Stomach smooth muscle (tissue), 2 donors: ENCODE results near the gene BTBD17.

Experiments used
- H3K27ac ChIP-seq: one replicate; pipeline ENCODE4 v1.7.0; 2013; ENCODE audit warnings: mild to moderate bottlenecking, low read length, inconsistent platforms
- H3K27me3 ChIP-seq, 2 donors: one replicate each; pipeline ENCODE4 v1.7.0; 2013; ENCODE audit warnings: low read length in 2 of 2; ENCODE audit not compliant: insufficient read depth in 2 of 2, control insufficient read depth in 1 of 2
- H3K36me3 ChIP-seq, 2 donors: one replicate each; pipeline ENCODE4 v1.7.0; 2013; ENCODE audit warnings: low read length in 2 of 2; ENCODE audit not compliant: control insufficient read depth in 2 of 2, insufficient read depth in 2 of 2
- H3K4me1 ChIP-seq: one replicate; pipeline ENCODE4 v1.7.0; 2013; ENCODE audit warnings: low read length; ENCODE audit not compliant: control insufficient read depth, insufficient read depth
- H3K4me3 ChIP-seq, 2 donors: one replicate each; pipeline ENCODE4 v1.7.0; 2013; ENCODE audit warnings: low read length in 2 of 2
- H3K9ac ChIP-seq, 2 donors: one replicate each; pipeline ENCODE4 v1.7.0; 2013; ENCODE audit warnings: low read length in 2 of 2, mild to moderate bottlenecking in 1 of 2
- H3K9me3 ChIP-seq, 2 donors: one replicate each; pipeline ENCODE4 v1.7.0; 2013; ENCODE audit warnings: low read length in 2 of 2; ENCODE audit not compliant: control insufficient read depth in 2 of 2
- donor health status: healthy.
- donor health status: Pancreatic carcinoma.

BTBD17 gene

DNA sequence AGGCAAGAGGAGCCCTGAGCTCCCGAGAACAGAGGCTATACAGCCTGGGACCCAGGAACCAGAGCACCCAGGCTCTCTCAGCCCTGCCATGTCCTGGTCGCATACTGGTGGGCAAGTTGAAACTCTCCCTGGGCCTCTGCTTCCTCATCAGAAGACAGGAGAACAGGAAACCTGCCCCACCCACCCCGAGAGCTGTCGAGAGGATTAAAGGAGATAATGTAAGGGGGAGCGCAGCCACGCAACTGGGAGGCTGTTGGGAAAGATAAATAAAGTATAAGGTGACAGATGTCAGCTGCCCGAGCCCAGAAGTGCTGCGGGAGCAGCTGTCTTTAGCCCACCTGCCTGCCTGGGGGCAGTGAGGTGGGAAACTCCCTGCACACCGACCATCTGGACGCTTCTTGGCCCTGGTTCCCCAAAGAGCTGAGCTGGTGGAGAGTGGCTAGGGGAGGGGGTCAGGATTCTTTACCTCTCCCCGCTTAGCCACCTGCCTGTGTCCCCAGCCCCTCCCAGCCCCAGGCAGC is 28.8 kb downstream of the BTBD17 start:
- Histone ChIP-seq H3K4me1 (no peaks in the 10 kb centered on the region), H3K4me3 (no peak overlapping the region), H3K27ac (no peak overlapping the region), H3K36me3 (no peaks in the 10 kb centered on the region), H3K9me3 (peaks cover 0 to 11% of the 10 kb centered on the region in 2 donors), H3K27me3 (peaks cover 6 to 22% of the 10 kb centered on the region in 2 donors), H3K9ac (no peak overlapping the region)

- Histone ChIP-seq H3K9me3 (peaks cover 0 to 11% of the 10 kb centered on the region in 2 donors), H3K4me1 (no peaks in the 10 kb centered on the region), H3K27me3 (peaks cover 11 to 19% of the 10 kb centered on the region in 2 donors), H3K36me3 (no peaks in the 10 kb centered on the region), H3K4me3 (no peak overlapping the region), H3K27ac (no peak overlapping the region), H3K9ac (no peak overlapping the region)
Observed at GRCh38 chr17:74332017-74332650, 29.5 kb downstream of the BTBD17 start.

GRCh38 chr17:74330446-74330845 is 31.2 kb downstream of the BTBD17 start:
- no peaks in the 10 kb centered on the region for H3K36me3 ChIP-seq
- H3K27ac ChIP-seq, result no peak overlapping the region
- no peak overlapping the region for H3K4me3 ChIP-seq
- peaks cover 21 to 24% of the 10 kb centered on the region in 2 donors for H3K27me3 ChIP-seq
- no peak overlapping the region for H3K9ac ChIP-seq
- peaks cover 0 to 11% of the 10 kb centered on the region in 2 donors for H3K9me3 ChIP-seq
- H3K4me1 ChIP-seq, result peaks cover 13% of the 10 kb centered on the region

DNA sequence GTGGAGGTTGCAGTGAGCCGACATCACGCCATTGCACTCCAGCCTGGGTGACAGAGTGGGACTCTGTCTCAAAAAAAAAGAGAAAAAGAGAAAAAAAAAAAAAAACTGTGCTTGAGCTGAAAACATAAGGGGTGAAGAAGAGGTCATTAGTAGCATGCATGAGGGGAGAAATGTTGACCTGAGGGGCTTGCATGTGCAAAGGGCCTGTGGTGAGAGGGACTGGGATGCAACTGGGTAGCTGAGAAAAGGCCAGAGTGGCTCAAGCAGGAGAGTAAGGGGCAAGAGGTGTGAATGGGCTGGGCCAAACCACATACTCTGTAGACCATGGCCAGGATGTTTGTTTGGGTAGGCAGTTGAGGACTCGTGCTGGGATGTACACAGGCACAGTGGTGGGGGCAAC is 32.3 kb downstream of the BTBD17 start:
- H3K27me3 ChIP-seq, result peaks cover 19 to 24% of the 10 kb centered on the region in 2 donors
- H3K36me3 ChIP-seq, result no peaks in the 10 kb centered on the region
- no peak overlapping the region for H3K9ac ChIP-seq
- H3K27ac ChIP-seq, result no peak overlapping the region
- peaks cover 0 to 4% of the 10 kb centered on the region in 2 donors for H3K9me3 ChIP-seq
- peaks cover 14% of the 10 kb centered on the region for H3K4me1 ChIP-seq
- H3K4me3 ChIP-seq, result no peak overlapping the region

GRCh38 chr17:74328487-74328886 is 33.2 kb downstream of the BTBD17 start:
- Histone ChIP-seq H3K9me3 (no peaks in the 10 kb centered on the region), H3K36me3 (no peaks in the 10 kb centered on the region), H3K4me3 (no peak overlapping the region), H3K4me1 (peaks cover 14% of the 10 kb centered on the region), H3K27me3 (peaks cover 18 to 24% of the 10 kb centered on the region in 2 donors), H3K27ac (no peak overlapping the region), H3K9ac (no peak overlapping the region)

- Histone ChIP-seq H3K4me3 (peak overlapping the region; percentile 65 to 70), H3K4me1 (peaks cover 14% of the 10 kb centered on the region), H3K9ac (no peak overlapping the region), H3K9me3 (no peaks in the 10 kb centered on the region), H3K27me3 (peaks cover 20 to 24% of the 10 kb centered on the region in 2 donors), H3K36me3 (no peaks in the 10 kb centered on the region), H3K27ac (no peak overlapping the region)
Observed at GRCh38 chr17:74326506-74326905, 35.2 kb downstream of the BTBD17 start.

- Histone ChIP-seq H3K9ac (no peak within 1 kb of the TSS), H3K36me3 (no peaks in the 10 kb centered on the region), H3K9me3 (no peaks in the 10 kb centered on the region), H3K27me3 (peaks cover 20 to 24% of the 10 kb centered on the region in 2 donors), H3K4me3 (peak within 1 kb of the TSS; percentile 65 to 70), H3K4me1 (peaks cover 14% of the 10 kb centered on the region), H3K27ac (no peak within 1 kb of the TSS)
Observed at GRCh38 chr17:74325743-74326379, 35.8 kb downstream of the BTBD17 start, which contains the start of gene KIF19. Gene KIF19, plus strand, starts transcription at chr17:74326226. Its CDS starts 124 bp downstream, at chr17:74326350.

DNA sequence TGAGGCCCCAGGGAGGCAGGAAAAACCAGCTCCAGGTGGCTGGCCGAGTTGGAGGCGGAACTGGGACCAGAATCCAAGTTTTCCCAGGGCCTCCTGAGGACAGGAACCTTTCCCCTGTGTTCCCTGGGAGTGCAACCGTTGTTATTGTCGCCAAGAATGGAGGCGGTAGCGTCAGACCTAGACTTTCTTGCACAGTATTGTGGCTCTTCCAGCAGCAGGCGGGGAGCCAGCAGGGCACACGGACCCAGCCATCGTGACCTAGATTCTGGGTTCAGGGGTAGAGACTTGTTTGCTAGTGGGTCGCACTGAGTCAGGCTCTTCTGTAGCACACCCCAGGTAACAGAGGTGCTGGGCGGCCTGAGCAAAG is 36.3 kb downstream of the BTBD17 start:
- Histone ChIP-seq H3K9ac (no peak overlapping the region), H3K27ac (no peak overlapping the region), H3K36me3 (no peaks in the 10 kb centered on the region)

GRCh38 chr17:74324521-74324920 is 37.1 kb downstream of the BTBD17 start:
- no peak overlapping the region for H3K9ac ChIP-seq
- H3K9me3 ChIP-seq, result no peaks in the 10 kb centered on the region
- H3K36me3 ChIP-seq, result no peaks in the 10 kb centered on the region
- H3K27me3 ChIP-seq, result peaks cover 15 to 24% of the 10 kb centered on the region in 2 donors
- peaks cover 14% of the 10 kb centered on the region for H3K4me1 ChIP-seq
- H3K4me3 ChIP-seq, result no peak overlapping the region
- no peak overlapping the region for H3K27ac ChIP-seq

More for the DNA sequence above, 36.3 kb downstream of the BTBD17 start:
- Histone ChIP-seq H3K27me3 (peaks cover 20 to 24% of the 10 kb centered on the region in 2 donors), H3K4me1 (peaks cover 14% of the 10 kb centered on the region), H3K9me3 (no peaks in the 10 kb centered on the region), H3K4me3 (peak overlapping the region; percentile 12 to 70)

DNA sequence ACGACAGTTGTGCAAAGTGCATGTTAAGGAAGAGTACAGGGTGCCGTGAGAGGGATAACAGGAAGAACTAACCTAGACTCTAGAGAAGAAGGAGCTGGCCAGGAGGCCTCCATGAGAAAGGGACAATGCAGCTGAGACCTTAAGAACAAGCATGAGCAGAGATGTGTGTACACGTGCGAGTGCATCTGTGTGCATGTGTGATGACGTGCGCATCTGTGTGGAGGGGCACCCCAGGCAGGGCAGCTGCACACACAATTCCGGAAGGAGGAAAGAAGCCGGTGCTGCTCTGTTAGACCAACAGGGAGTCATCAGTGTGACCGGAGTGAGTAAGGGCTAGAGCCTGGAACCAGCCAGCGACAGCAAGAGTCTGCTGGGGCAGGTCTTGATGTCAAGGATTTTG is 43.3 kb downstream of the BTBD17 start:
- H3K9me3 ChIP-seq, result no peaks in the 10 kb centered on the region
- no peak overlapping the region for H3K4me3 ChIP-seq
- no peak overlapping the region for H3K9ac ChIP-seq
- H3K4me1 ChIP-seq, result no peaks in the 10 kb centered on the region
- peaks cover 0 to 6% of the 10 kb centered on the region in 2 donors for H3K27me3 ChIP-seq
- no peaks in the 10 kb centered on the region for H3K36me3 ChIP-seq
- H3K27ac ChIP-seq, result no peak overlapping the region

DNA sequence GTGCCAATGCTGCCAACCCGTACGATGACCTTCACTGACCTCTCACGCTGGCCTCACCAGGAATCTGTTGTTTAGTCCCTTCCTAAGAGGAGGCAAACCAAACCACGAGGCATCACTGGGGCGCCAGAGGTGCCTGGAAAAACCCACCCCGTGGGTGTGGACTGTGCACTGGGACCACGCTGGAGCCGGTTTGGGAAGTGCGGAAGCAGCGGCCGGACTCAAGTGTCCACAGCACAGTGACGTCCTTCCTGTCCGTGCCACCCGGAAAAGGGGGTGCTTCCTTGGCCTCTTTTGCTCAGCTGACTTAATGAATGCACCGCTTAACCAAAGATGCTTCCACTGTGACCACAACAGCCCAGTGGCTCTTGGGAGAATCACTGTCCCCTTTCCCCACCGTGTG is 44.6 kb downstream of the BTBD17 start:
- no peaks in the 10 kb centered on the region for H3K9me3 ChIP-seq
- no peak overlapping the region for H3K4me3 ChIP-seq
- no peak overlapping the region for H3K9ac ChIP-seq
- no peaks in the 10 kb centered on the region for H3K4me1 ChIP-seq
- H3K36me3 ChIP-seq, result no peaks in the 10 kb centered on the region
- no peak overlapping the region for H3K27ac ChIP-seq
- H3K27me3 ChIP-seq, result peaks cover 0 to 6% of the 10 kb centered on the region in 2 donors
